ENCODE results near the gene INSYN1. TPM values are rescaled to one million over a fixed set of nuclear protein-coding genes. Genes with fewer than 3 reads are reported as not detected.

Gene INSYN1
- total and polyA plus RNA-seq, 2 experiments from 2014 or later, result 9.2 to 9.6 TPM

- no peak for TF ChIP-seq CTCF (IDR thresholded peaks at IDR 0.05; ENCODE audit: low read depth, low read length)
- no peak overlapping the region for H3K27ac ChIP-seq
- H3K4me3 ChIP-seq, result no peak overlapping the region
- H3K36me3 ChIP-seq, result no peaks in the 10 kb centered on the region
- H3K4me1 ChIP-seq (ENCODE audit: low read depth), result peaks cover 19% of the 10 kb centered on the region
- no peaks in the 10 kb centered on the region for H3K27me3 ChIP-seq
- DNase-seq (ENCODE audit: low read depth in 1 of 2, low spot score in 1 of 2), result no peak
- H3K9me3 ChIP-seq (ENCODE audit: low read depth), result no peaks in the 10 kb centered on the region
Measured at GRCh38 chr15:73694419-73694818, 58.7 kb downstream of the INSYN1 start.

- DNase-seq (ENCODE audit: low read depth in 1 of 2, low spot score in 1 of 2), result peak; percentile 73 to 82
- H3K4me1 ChIP-seq (ENCODE audit: low read depth), result peaks cover 28% of the 10 kb centered on the region
- no peaks in the 10 kb centered on the region for H3K36me3 ChIP-seq
- no peak overlapping the region for H3K4me3 ChIP-seq
- H3K27me3 ChIP-seq, result no peaks in the 10 kb centered on the region
- H3K27ac ChIP-seq, result peak overlapping the region; percentile 2
- H3K9me3 ChIP-seq (ENCODE audit: low read depth), result no peaks in the 10 kb centered on the region
- peak; percentile 36 for TF ChIP-seq CTCF (IDR thresholded peaks at IDR 0.05; ENCODE audit: low read depth, low read length)
Measured at GRCh38 chr15:73691396-73691795, 61.8 kb downstream of the INSYN1 start.

GRCh38 chr15:73688455-73688854 is 64.7 kb downstream of the INSYN1 start:
- TF ChIP-seq CTCF (IDR thresholded peaks at IDR 0.05; ENCODE audit: low read depth, low read length), result no peak
- Histone ChIP-seq H3K36me3 (no peaks in the 10 kb centered on the region), H3K27me3 (no peaks in the 10 kb centered on the region), H3K4me3 (no peak overlapping the region), H3K9me3 (ENCODE audit: low read depth) (no peaks in the 10 kb centered on the region), H3K27ac (no peak overlapping the region), H3K4me1 (ENCODE audit: low read depth) (peaks cover 31% of the 10 kb centered on the region)
- DNase-seq (ENCODE audit: low read depth in 1 of 2, low spot score in 1 of 2), result peak in 1 of 2 donors; percentile 33

- H3K9me3 ChIP-seq (ENCODE audit: low read depth), result no peaks in the 10 kb centered on the region
- no peaks in the 10 kb centered on the region for H3K36me3 ChIP-seq
- peaks cover 31% of the 10 kb centered on the region for H3K4me1 ChIP-seq (ENCODE audit: low read depth)
- no peak overlapping the region for H3K4me3 ChIP-seq
- H3K27me3 ChIP-seq, result no peaks in the 10 kb centered on the region
- no peak overlapping the region for H3K27ac ChIP-seq
- DNase-seq (ENCODE audit: low read depth in 1 of 2, low spot score in 1 of 2), result no peak
- no peak for TF ChIP-seq CTCF (IDR thresholded peaks at IDR 0.05; ENCODE audit: low read depth, low read length)
Measured at GRCh38 chr15:73687351-73687750, 65.8 kb downstream of the INSYN1 start.

- no peak for TF ChIP-seq CTCF (IDR thresholded peaks at IDR 0.05; ENCODE audit: low read depth, low read length)
- Histone ChIP-seq H3K4me1 (ENCODE audit: low read depth) (peaks cover 29% of the 10 kb centered on the region), H3K4me3 (no peak overlapping the region), H3K36me3 (no peaks in the 10 kb centered on the region), H3K27me3 (no peaks in the 10 kb centered on the region), H3K27ac (no peak overlapping the region), H3K9me3 (ENCODE audit: low read depth) (no peaks in the 10 kb centered on the region)
- DNase-seq (ENCODE audit: low read depth in 1 of 2, low spot score in 1 of 2), result peak in 1 of 2 donors; percentile 88
Measured at GRCh38 chr15:73686781-73687256, 66.3 kb downstream of the INSYN1 start.

GRCh38 chr15:73685981-73686380 is 67.2 kb downstream of the INSYN1 start:
- Histone ChIP-seq H3K27ac (peak overlapping the region; percentile 74), H3K9me3 (ENCODE audit: low read depth) (no peaks in the 10 kb centered on the region), H3K4me1 (ENCODE audit: low read depth) (peaks cover 20% of the 10 kb centered on the region)

More at GRCh38 chr15:73685981-73686380, 67.2 kb downstream of the INSYN1 start:
- no peak for TF ChIP-seq CTCF (IDR thresholded peaks at IDR 0.05; ENCODE audit: low read depth, low read length)
- no peak for DNase-seq (ENCODE audit: low read depth in 1 of 2, low spot score in 1 of 2)
- H3K4me3 ChIP-seq, result peak overlapping the region; percentile 82
- H3K36me3 ChIP-seq, result no peaks in the 10 kb centered on the region
- H3K27me3 ChIP-seq, result no peaks in the 10 kb centered on the region

All from cardiac muscle cell (in vitro differentiated cells and primary cell).